ENCODE results near the gene SLC38A3.

DNA sequence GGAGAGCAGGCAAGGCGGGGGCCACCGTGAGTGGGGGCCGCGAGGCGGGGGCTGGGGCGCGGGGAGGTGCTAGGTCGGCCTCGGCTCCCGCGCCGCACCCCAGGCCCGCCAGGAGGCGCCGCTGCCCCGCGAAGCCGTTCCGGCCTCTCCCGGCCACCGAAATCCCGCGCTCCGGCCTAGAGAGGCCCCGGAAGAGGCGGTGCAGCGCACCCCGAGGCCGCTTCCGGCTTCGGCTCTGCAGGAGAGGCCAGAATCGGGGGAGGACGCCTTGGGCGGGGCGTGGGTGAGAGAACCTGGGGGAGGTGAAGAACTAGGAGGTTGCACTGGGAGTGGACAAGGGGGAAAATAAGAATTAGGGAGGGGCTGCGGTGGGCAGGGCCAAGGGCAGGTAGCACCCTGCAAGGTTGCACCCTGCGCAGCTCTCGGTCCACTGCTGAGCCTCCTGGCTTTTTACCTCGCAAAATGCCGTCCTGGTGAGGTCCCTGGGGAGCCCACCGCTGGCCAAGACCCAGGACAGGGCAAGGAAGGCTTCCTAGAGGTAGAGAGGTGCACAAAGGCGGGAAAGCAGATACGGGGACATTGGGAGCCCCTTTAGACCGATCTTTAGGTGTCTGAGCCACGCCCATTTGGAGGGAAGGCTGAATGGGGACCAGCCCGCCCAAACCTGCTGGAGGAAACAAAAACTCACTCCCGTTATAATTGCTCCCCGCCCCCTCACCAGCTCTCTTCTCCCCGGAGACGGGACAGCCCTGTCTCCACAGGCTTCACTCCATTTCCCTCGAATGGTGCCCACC lies 22.5 kb downstream of the SLC38A3 start:
- TF ChIP-seq CTCF (IDR thresholded peaks at IDR 0.05), result peak; percentile 72 to 93 (median 72)
- peak; percentile 77 to 82 for TF ChIP-seq POLR2AphosphoS5 (IDR thresholded peaks at IDR 0.05; ENCODE audit: insufficient read depth in 1 of 2, low read depth in 1 of 2)
